Measurements from ENCODE around the gene CLEC4M. TPM values are rescaled to one million over a fixed set of nuclear protein-coding genes. Genes with fewer than 3 reads are reported as not detected.

The CLEC4M gene
- total RNA-seq, 1 donor from 2014 or later, result not detected

DNA sequence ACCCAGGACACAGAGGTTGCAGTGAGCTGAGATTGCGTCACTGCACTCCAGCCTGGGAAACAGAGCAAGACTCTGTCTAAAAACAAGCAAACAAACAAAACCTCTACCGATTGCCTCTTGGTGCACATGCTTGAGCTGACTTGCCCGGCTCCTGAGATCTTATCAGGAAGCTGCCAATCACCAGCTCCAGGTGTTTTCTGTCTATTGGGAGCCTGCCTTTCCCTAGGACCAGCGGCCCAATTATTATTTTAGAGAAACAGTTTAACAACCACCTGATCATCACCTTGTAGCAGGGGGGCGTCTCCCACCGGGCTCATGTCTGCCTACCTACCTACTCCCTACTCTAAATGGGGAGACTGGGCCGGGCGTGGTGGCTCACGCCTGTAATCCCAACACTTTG, 10.8 kb downstream of the CLEC4M start:
- TF ChIP-seq, protein P1, sequence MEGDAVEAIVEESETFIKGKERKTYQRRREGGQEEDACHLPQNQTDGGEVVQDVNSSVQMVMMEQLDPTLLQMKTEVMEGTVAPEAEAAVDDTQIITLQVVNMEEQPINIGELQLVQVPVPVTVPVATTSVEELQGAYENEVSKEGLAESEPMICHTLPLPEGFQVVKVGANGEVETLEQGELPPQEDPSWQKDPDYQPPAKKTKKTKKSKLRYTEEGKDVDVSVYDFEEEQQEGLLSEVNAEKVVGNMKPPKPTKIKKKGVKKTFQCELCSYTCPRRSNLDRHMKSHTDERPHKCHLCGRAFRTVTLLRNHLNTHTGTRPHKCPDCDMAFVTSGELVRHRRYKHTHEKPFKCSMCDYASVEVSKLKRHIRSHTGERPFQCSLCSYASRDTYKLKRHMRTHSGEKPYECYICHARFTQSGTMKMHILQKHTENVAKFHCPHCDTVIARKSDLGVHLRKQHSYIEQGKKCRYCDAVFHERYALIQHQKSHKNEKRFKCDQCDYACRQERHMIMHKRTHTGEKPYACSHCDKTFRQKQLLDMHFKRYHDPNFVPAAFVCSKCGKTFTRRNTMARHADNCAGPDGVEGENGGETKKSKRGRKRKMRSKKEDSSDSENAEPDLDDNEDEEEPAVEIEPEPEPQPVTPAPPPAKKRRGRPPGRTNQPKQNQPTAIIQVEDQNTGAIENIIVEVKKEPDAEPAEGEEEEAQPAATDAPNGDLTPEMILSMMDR (conservative IDR thresholded peaks at IDR 0.05), result no peak
- Mint-ChIP-seq H3K4me1 (no peaks in the 10 kb centered on the region), H3K9me3 (no peaks in the 10 kb centered on the region), H3K4me3 (no peak overlapping the region), H3K27me3 (ENCODE audit: low read depth) (peaks cover 66% of the 10 kb centered on the region), H3K27ac (ENCODE audit: unreplicated experiment) (no peak overlapping the region), H3K36me3 (ENCODE audit: low read depth) (no peaks in the 10 kb centered on the region)
- no peak for DNase-seq (ENCODE audit: low read depth, low spot score)

DNA sequence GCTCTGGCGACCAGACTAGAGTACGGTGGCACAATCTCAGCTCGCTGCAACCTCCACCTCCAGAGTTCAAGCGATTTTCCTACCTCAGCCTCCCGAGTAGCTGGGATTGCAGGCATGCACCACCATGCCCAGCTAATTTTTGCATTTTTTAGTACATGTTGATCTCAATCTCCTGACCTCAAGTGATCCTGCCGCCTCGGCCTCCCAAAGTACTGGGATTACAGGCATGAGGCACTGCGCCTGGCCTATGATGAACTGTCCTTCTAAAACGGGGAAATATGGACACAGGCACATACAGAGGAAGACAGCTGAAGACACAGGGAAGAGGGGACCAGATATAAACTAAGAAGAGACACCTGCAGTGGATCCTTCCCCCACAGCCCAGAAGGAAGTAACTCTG, 12.7 kb downstream of the CLEC4M start:
- no peak overlapping the region for H3K27ac Mint-ChIP-seq (ENCODE audit: unreplicated experiment)
- TF ChIP-seq, protein P1 (conservative IDR thresholded peaks at IDR 0.05), result no peak
- no peaks in the 10 kb centered on the region for H3K36me3 Mint-ChIP-seq (ENCODE audit: low read depth)
- DNase-seq (ENCODE audit: low read depth, low spot score), result no peak
- H3K4me3 Mint-ChIP-seq, result no peak overlapping the region
- no peaks in the 10 kb centered on the region for H3K4me1 Mint-ChIP-seq
- H3K9me3 Mint-ChIP-seq, result no peaks in the 10 kb centered on the region
- H3K27me3 Mint-ChIP-seq (ENCODE audit: low read depth), result peaks cover 72% of the 10 kb centered on the region

DNA sequence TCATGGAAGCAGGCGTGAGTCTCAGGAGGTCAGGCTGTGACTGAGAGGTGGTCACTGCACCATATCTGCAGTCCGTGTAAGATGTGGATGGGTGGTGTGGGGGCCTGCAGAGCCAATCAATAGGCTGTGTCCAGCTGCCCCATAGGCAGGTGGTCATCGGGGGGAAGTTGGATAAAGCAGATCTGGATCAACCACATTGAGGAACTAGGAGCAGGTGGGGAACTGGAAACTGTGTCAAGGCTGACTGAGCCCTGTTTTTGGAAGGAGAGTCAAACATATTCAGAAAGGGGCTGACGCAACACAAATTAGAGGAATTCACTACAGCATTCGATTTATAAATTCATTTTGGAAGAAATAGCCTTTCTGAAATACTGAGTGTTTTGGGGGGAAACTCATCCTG, 15.0 kb downstream of the CLEC4M start:
- no peaks in the 10 kb centered on the region for H3K4me1 Mint-ChIP-seq
- no peak for DNase-seq (ENCODE audit: low read depth, low spot score)
- no peaks in the 10 kb centered on the region for H3K36me3 Mint-ChIP-seq (ENCODE audit: low read depth)
- H3K27ac Mint-ChIP-seq (ENCODE audit: unreplicated experiment), result no peak overlapping the region
- peaks cover 75% of the 10 kb centered on the region for H3K27me3 Mint-ChIP-seq (ENCODE audit: low read depth)
- H3K4me3 Mint-ChIP-seq, result no peak overlapping the region
- H3K9me3 Mint-ChIP-seq, result no peaks in the 10 kb centered on the region
- TF ChIP-seq, protein P1 (conservative IDR thresholded peaks at IDR 0.05), result no peak

DNA sequence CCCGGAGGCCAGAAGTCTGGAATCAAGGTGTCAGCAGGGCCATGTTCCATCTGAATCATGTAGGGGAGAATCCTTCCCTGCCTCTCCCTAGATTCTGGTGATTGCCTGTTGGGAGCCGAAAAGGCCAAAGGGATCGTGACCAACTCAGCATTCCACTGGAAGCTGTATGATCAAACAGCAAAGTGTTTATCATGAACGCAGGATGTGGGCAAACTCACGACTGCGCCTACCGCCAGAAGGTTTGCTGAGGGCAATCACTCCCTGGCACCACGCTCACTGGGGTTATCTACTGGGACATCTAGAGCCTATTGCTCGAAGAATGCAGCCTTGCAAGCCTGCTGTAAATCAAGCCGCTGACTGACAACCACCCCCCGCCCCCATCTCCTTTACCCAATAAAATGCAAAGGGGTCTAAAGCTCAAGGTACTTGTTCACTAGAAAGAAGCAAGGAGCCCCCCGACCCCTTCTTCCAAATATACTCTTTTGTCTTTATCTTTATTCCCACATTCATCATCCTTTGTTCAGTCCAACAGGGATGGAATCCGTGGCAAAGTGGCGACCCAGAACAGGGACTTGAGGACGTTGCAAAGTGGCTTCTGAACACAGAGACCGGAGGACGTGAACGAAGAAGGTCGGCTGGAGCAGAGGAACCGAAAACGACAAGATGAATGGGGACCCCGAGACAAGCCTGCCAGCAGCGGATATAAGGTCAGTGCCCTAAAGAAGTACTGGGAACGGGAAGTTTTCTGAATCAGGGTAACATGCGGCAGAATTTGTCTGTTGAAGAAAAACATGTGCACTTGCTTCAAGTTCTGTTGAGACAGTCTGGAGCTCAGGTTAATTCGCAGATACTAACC, 16.8 kb downstream of the CLEC4M start:
- H3K9me3 Mint-ChIP-seq, result no peaks in the 10 kb centered on the region
- H3K4me3 Mint-ChIP-seq, result no peak overlapping the region
- no peaks in the 10 kb centered on the region for H3K36me3 Mint-ChIP-seq (ENCODE audit: low read depth)
- no peak for DNase-seq (ENCODE audit: low read depth, low spot score)
- TF ChIP-seq, protein P1 (conservative IDR thresholded peaks at IDR 0.05), result no peak
- no peak overlapping the region for H3K27ac Mint-ChIP-seq (ENCODE audit: unreplicated experiment)
- peaks cover 88% of the 10 kb centered on the region for H3K27me3 Mint-ChIP-seq (ENCODE audit: low read depth)
- H3K4me1 Mint-ChIP-seq, result no peaks in the 10 kb centered on the region

DNA sequence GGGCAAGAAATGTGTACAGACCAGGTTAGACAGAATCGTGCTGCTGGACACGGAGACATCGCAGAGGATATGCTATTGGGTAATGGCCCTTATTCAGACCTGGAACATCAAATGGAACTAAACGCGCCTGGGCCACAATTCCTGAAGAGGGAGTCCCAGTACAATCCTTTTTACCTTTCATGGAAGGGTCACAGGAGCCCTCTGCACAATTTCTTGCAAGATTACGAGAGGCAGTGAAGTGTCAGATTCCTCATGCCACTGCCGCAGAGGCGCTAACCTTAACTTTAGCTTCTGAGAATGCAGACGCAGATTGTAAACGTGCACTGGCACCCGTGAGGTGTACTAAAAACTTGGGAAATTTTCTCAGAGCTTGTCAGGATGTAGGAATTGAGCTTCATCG, 18.1 kb downstream of the CLEC4M start:
- Mint-ChIP-seq H3K4me3 (no peak overlapping the region), H3K27ac (ENCODE audit: unreplicated experiment) (no peak overlapping the region), H3K9me3 (no peaks in the 10 kb centered on the region), H3K4me1 (no peaks in the 10 kb centered on the region), H3K27me3 (ENCODE audit: low read depth) (peaks cover 91% of the 10 kb centered on the region), H3K36me3 (ENCODE audit: low read depth) (no peaks in the 10 kb centered on the region)
- TF ChIP-seq, protein P1 (conservative IDR thresholded peaks at IDR 0.05), result no peak
- no peak for DNase-seq (ENCODE audit: low read depth, low spot score)
